ENCODE results near the gene MCEE.
"Not testable (repeated sequence)": the region's sequence is repeated elsewhere in the genome, so short reads cannot be mapped to it uniquely, and the experiment has no call there.

The MCEE gene

DNA sequence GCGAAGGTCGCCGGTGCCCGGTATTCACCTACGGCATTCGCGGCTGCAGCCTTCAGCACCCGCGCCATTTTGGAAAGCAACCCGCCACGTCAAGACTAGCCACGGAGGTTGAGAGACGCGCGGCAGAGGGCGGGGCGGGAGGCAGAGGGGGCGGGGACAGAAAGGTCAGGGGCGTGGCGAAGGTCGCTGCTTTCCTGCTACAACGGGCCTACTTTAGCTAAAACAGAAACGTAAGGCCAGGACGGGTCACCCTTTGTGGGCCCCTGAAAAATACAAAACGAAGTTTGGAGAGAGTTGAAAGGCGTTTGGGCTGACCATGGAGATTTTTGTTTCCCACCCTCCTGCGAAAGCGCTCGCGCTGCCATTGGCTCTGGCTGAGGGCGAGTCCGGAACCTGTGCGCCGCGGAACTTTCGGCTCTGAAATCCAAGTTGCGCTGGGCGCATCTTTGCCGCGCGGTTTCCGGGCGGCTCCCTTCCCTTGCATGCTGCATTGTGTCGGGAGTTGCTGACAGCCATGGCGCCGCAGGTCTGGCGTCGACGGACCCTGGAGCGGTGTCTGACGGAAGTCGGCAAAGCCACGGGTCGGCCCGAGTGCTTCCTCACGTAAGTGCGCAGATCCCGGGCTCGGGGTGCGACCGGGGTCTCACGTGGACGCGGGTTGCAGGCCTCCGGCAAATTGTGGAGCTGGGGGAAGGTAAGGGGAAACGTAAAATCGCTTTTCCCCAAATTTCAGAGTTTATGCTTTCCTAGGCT is at the start of gene MCEE, which contains the start of gene MPHOSPH10:
Gene MCEE (minus strand): TSS at position 78 of the 753 bp plus-strand sequence. CDS start 10 bp downstream, at position 68.
Gene MPHOSPH10 (plus strand): TSS at position 483 of the 753 bp plus-strand sequence. CDS start 32 bp downstream, at position 515.
- DNase-seq, result peak; percentile 74 to 85

DNA sequence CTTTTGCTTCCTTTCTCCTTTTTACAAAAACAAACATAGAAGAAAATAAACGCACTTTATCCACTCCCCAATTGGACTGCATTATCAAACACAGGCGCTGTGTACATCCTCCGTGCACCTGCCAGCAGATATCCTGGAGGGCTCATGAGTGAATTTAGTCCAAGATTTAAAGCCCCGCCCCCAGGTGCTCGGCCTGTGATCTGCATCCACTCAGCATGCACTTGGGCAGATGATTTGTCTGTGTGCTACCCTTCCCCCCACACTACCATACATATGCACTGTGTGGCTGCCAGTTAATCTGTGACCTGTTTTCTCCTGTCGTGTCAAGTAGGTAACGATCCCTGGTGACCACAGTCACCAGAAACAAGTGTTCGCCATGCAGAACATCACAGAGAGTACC is 48.8 kb upstream of the MCEE start:
- not testable (repeated sequence) for DNase-seq

DNA sequence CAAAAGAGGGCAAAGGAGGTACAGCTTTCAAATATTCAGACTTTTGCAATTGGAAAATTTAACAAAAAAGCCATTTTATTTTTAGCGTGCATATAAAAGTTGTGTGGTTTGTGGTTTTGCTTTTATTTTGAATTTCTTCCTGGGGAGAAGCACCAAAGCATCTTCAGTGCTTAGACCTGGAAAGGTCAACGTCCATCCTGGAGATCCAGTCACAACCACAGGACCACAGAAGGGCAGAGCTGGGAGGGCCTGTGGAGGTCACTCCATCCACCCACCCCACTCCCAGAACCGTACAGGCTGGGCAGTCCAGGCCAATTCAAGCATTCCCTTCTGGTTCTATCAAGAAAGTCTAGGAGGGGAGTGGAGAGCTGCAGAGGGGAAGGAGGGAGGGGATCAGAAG is 44.2 kb upstream of the MCEE start:
- no peak for DNase-seq

DNA sequence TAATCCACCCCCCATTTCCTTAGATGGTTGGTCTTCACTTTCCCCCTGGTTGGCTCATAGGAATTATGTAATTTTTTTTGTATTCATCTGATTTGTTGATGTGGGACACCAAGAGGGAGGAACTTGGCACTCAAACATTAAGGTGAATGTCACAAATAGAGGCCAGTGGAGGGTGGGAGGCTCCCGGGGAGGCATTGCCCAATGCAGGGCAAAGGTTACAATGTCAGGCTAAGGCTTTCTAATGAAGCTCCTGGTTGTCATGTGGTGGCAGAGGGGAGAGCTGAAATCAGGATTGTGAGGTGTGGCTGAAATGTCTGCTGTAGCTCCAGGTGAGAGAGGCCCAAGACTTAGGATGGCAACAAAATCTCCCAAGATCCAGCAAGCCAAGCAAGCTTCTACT is 43.1 kb upstream of the MCEE start:
- no peak for DNase-seq

DNA sequence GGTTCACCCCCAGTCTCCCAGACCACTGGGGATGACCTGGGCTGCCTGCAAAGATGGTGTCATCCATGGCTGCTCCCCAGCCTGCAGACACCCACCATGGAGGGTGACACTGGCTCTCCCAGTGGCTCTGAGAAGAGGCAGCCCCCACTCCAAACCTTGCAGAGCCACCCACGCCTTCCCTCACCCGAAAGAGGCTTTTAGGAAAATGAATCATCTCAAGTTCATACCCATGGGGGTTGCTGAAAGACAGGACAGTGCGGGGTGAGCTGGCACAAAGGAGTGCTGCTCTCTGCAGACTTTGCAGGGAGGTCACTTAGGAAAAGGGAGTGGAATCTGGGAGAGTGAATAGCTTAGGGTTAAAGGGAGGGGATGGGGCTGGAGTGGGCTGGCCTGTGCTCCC is 36.8 kb upstream of the MCEE start:
- no peak for DNase-seq

DNA sequence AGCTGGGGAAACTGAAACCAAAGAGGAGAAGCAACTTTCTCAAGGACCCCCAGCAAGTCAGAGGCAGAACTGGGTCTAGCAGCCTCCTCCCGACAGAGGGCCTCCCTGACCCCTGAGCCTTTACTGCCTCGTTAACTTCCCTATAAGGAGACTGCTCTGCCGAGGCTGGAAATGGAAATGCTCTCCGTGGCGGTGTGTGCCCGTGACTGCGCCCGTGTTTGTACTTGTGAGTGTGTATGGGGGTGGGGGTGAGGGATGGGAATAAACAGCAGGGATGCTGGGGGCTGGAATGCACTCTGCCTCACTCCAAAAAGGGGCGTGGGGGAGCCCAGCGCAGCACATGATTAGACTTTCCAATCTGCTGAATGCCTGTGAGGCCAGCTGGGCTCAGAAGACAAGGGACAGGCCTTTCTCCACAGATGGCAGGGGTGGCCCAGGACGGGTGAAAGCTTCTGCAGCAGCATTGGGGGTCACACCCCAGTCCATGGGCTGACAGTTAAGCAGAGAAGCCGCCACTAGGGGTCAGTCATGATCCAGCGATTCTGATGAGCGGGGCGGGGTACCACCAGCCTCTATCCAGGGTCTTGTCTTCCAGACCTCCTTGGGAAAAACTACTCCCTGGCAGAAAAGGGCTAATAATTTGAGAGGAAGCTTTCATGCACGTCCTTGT is 27.2 kb upstream of the MCEE start:
- peak; percentile 71 to 83 for DNase-seq

DNA sequence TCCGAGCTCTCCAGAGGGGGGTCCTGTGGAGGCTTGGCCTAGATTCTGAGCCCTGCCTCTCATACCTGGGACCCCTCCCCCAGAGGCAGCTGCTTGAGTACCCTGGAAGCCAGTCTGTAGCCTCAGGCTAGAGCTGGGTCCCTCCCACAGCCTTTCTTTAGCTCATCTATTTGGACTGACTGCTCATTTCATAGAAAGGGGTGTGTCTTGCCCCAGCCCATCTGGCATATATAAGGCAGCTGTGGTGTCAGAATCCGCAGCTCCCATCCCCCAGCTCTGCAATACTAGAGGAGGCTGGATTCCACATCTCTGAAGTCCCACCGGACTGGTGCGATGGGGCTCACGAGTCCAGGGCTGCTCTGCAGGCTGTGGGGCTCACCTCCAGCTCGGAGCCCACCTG is 26.5 kb upstream of the MCEE start:
- peak; percentile 73 to 90 for DNase-seq

DNA sequence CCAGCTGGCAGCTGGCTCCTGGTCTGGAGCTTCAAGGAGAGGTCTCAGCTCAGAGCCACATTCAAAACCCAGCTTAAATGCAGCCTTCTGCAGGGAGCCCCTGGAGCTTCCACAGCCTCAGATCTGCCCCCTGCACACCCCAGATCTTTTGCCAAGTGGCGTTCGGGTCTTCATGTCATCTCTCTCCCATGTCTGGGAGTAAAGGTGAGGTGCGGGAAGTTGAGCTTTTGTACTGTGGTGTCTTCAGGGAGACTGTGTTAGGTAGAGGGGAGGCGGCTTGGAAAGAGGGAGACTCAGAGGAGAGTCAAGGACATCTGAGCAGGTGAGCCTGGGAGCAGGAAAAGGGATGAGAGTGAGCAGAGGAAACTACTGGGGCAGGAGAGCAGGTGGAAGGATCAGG is 25.8 kb upstream of the MCEE start:
- no peak for DNase-seq

DNA sequence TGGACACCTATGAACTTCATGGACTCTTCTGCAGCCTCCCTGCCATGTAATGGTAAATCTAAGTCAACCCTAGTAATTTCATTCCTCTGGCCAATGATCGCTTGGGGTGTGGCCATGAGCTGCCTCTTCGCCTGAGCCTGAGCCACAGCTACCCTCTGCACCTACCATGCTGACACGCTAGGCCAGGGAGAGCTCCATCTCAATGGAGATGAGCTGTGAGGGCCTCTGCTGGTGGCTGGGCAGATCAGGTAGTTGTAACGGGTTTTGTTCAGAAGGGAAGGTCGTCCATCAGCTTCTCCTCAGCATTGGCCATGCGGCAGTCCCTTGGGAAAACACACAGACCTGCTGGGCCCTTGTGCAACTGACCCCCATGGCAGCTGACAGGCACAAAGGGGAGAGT is 24.8 kb upstream of the MCEE start:
- DNase-seq, result no peak

DNA sequence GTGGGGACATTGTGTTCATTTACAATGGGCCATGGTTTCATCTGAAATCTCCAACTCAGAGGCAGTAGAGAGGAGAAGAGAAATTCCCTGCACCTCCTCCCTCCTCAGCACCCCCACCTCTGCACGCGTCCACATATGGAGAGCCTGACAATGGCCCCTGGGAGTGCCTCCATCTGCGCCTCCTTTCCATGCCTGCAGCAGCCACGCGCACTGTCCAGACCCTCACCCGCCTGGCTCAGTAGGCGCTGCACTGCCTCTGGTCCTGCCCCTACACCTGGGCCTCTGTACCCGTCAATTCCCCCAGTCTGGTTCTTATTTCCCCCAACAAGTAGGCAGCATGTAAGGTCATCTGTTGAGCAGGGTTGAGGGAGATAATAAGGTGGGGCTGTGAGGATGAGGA is 24.2 kb upstream of the MCEE start:
- DNase-seq, result peak in 1 of 2 experiments; percentile 36

DNA sequence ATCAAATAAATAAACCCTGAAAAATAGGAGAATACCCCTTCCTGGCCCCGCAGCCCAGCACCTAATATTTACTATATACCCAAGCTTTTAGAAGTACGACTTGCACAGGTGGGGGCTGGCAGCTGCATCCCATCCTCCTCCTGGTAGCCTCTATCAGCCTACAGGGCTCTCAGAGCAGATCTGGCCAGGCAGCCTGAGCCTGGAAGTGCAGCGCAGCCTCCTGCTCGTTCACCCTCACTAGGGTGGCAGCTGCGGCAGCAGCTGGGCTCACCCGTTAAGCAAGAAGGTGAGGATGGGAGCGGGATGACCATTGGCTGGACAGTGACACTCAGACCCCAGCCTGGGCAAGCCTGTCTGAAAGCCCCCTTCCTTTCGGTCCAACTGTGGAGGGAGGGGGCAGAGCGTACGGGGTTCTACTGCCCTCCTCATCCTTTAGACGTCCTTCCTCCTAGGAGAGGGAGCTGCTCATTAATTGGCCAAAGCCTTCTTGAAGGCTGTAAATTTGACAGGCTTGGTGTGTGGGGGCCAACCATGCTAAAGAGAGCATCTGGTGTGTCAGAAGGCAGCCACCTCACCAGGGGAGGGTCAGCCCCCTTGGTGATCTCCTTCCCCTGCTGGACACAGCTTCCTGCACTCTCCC is 23.7 kb upstream of the MCEE start:
- DNase-seq, result peak; percentile 52 to 78

DNA sequence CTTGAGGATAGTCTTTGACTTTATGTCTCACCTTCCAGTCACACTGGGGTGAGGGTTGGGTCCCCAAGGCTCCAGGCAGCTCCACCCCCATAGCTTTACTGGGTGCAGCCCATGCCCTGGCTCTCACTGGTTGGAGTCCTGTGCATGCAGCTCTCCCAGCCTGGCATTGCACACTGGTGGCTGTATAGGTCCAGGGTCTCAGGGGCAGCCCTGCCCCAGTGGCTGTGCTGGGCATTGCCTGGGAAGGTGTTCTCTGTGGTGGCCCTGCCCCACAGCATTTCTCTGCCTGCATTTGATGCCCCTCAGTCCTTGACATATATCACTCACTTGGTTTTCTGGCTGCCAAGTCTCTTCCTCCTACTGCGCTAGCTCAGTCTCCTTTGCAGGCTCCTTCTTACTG is 21.6 kb upstream of the MCEE start:
- no peak for DNase-seq

DNA sequence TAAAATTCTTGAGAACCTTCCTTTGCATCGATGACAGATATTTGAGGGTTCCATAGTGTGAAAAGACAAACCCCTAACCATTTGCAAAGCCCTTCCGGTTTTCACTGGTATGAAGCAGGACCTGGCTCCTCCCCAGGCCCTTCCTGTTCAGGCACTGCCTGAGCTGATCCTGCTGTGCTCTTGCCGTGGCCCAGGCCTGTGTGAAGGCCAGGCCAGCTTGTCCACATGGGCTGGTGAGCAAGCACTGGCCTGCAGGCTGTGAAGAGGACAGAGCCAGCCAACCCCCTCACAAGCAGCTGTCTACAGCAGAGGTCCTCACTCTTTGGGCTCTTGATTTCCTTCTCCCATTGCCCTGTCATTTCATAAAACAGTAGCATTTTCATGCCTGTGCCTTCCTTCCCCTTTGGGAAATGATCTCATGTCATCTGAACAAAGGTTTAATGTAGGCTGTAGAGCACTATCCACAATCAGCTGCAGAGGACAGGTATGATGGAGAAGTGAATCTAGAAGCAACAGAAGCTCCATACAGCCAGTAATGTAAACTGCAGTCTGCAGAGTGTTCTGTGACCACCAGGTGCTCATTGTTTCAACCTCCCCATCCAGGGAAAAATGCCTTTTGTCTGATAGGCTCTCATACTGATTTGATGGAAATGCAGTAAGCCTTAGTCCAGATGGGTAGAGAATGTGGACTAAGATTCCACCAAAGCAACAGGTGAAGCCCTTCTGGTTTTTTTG is 20.2 kb upstream of the MCEE start:
- DNase-seq, result no peak

DNA sequence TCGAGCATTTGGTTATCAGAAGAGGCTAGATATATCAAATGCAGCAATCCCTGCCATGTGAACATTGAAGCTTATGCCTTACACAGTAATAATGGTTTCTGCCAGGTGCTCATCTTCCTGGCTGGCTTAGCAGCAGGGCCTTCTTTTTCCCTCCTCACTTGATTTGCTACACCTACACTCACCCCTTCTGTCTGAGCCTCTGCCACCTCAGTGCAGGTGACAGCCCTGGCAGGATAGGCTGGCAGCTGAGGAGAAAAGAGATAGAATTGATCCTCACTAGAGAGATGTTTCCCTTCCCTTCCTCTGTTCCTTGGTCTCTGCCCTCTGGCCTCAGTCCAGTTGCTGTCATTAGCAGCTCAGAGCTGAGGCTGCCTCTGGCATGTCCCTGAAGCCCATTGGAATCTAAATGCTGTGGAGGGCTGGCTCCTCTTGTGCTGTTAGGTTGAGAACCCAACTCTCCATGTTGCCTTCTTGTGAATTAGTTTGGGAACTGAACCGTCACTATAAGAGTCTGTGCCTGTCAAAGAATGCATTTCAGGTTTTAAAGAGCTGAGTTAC is 18.6 kb upstream of the MCEE start:
- DNase-seq, result no peak

DNA sequence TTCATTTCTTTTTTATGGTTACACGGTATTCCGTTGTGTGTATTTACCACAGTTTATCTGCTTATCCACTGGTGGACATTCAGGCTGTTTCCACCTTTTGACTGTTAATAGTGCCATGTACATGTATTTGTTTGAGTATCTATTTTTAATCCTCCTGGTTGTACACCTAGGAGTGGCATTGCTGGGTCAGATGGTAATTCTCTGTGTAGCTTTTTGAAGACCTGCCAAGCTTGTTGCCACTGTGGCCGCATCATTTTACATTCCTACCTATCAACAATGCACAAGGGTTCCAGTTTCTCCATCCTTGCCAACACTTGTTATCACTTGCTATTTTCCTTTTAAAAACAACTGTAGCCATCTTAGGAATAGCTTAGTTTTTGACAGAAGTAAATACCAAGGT is 13.8 kb upstream of the MCEE start:
- DNase-seq, result no peak

DNA sequence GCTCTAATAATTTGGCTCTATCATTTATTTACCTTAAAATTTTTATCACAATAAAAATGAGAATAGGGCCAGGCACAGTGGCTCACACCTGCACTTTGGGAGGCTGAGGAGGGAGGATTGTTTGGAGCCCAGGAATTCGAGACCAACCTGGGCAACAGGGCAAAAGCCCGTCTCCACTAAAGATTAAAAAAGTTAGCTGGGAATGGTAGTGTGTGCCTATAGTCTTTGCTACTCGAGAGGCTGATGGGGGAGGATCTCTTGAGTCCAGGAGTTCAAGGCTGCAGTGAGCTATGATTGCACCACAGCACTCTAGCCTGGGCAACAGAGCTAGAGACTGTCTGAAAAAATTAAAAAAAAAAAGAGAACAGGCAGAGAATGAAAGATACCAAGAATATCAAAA is 6.1 kb upstream of the MCEE start:
- DNase-seq, result no peak

DNA sequence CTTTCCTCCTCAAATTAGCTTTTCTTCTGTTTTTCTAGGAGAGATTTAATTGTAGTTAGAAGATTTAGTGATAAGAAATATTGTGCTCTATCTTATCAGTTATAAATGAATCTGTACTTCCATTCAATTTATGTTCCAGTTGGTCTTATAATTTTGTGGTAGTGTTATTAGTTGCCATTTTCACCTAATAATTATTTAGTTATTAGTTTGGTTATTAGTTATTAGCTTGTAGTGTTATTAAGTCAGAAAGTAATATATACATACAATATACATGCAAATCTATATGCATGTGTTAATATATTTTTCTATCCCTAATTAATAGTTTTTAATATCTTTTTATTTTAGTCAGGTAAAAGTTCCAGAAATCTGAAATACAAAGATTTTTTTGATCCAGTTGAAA is 3.6 kb upstream of the MCEE start:
- DNase-seq, result no peak

DNA sequence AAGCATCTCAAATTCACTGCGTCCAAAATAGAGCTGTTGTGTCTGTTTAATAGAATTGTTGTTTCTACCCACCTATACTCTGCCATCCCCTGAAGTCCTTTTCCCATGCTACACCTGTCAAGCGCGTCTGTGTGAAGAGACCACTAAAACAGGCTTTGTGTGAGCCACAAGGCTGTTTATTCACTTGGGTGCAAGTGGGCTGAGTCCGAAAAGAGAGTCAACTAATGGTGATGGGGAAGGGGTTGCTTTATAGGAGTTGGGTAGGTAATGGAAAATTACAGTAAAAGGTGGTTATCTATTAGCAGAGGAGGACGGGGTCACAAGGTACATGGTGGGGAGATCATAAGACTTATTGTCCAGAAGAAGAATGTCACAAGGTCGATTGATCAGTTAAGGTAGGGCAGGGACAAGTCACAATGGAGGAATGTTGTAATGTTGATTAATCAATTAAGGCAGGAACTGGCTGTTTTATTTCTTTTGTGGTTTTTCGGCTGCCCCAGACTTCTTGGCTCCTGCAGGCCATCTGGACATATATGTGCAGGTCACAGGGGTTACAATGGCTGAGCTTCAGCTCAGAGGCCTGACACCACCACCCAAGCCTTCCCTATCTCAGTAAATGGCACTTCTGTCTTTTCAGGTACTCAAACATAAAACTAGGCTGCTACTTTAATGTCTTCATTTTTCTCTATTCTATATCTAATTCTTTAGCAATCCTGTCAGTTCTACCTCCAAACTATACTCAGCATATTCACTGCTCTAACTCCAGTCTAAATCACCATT is 1.5 kb upstream of the MCEE start:
- DNase-seq, result not testable (repeated sequence)

DNA sequence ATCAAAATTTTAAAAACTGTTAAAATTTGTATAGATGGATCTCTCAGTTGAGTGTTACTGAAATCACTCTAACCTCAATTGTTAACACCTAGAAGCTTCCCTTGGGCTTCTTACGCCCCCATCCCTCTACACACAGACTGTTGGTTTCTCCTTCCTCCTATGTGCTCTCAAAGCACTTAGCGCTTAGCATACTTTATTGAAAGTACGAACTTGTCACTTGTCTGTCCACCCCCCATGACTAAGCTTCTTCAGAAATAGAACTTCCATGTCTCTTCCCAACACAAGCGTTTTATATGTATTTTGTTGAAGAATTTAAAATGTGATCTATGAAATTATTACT is 846 bp upstream of the MCEE start:
- no peak for DNase-seq

DNA sequence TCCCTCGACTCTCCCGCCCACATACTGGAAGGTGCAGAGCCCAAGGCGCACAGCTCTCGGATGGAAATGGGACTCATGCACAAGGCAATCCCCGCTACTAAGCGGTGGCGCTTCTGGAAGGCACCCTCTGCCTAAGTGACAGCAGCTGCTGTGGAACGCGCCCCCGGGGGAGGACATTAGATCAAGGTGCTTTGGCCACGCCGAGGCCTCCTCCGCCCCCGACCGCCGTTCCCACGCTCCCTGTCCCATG is 202 bp downstream of the MCEE start:
- DNase-seq, result peak in 1 of 2 experiments; percentile 71

DNA sequence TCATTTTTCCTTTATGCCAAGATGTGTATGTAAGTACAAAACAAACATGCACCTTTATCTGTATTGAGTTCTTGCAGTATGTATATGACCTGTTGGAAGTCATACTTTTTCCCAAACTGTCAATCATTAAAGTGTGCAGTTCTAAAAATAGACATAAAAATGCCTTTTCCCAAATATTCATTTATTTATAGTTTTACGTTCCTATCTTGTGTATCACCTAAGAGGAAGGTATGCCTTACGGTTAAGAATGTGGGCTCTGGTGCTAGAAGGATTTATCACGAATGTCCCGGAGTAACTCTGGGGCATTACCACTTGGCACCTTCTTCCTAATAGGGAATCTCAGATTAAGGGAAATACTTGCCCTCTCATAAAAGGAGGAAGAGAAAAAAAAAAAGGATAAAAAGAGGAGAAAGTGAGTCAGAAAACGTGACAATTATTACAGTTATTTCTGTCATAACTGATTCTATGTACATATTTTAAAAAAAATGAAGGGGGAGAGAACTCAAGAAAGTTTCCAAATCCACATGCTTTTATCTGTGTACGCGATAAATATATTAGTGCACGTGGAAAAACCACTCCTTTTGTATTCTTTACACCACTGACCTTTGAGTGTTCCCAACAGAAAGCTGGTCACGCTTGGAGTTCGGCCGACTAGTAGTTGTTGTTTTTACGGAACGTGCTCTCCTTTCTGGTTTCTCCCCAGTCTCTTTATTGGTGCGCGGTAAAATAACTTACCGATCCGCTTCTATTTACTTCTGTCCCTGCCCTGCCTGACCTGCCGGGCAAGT is 721 bp downstream of the MCEE start:
- peak in 1 of 2 experiments; percentile 6 for DNase-seq

DNA sequence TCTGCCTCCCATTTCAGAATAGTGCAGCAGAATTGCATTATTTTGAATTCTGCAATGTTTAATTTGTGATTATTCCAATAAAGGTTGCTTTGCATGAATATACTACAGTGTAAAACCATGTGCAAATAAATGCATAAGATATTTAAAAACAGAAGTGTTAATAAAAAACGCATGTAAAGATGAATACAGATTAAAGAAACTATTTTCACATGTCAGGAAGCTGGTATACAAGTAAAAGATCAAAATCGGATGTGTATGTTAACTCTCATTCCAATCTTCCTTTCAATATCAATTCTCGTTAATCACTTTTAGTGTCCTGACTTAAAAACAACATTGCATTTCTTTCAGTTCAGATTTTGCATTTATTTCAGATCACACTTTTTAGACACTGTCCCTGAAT is 3.1 kb downstream of the MCEE start:
- DNase-seq, result no peak
